Measurements from ENCODE around the gene CACNG1.
"Not testable (repeated sequence)": the region's sequence is repeated elsewhere in the genome, so short reads cannot be mapped to it uniquely, and the experiment has no call there.

CACNG1 gene

GRCh38 chr17:67079491-67079890 lies 35.1 kb downstream of the CACNG1 start:
- no peak for DNase-seq (ENCODE audit: low read depth in 3 of 3)

- DNase-seq (ENCODE audit: low read depth in 3 of 3): no peak
Observed at GRCh38 chr17:67080804-67081203, 36.5 kb downstream of the CACNG1 start.

- no peak for DNase-seq (ENCODE audit: low read depth in 3 of 3)
Observed at GRCh38 chr17:67082107-67082506, 37.8 kb downstream of the CACNG1 start.

- no peak for DNase-seq (ENCODE audit: low read depth in 3 of 3)
Observed at GRCh38 chr17:67085406-67085805, 41.1 kb downstream of the CACNG1 start.

GRCh38 chr17:67088639-67089038 lies 44.3 kb downstream of the CACNG1 start:
- no peak for DNase-seq (ENCODE audit: low read depth in 3 of 3)

GRCh38 chr17:67090341-67090740 lies 46.0 kb downstream of the CACNG1 start:
- DNase-seq (ENCODE audit: low read depth in 3 of 3): no peak

GRCh38 chr17:67092291-67092690 lies 47.9 kb downstream of the CACNG1 start:
- DNase-seq (ENCODE audit: low read depth in 3 of 3): no peak

- DNase-seq (ENCODE audit: low read depth in 3 of 3): not testable (repeated sequence)
Observed at GRCh38 chr17:67092710-67093109, 48.4 kb downstream of the CACNG1 start.

GRCh38 chr17:67093348-67093747 lies 49.0 kb downstream of the CACNG1 start:
- no peak for DNase-seq (ENCODE audit: low read depth in 3 of 3)

- not testable (repeated sequence) for DNase-seq (ENCODE audit: low read depth in 3 of 3)
Observed at GRCh38 chr17:67095291-67095690, 50.9 kb downstream of the CACNG1 start.

- DNase-seq (ENCODE audit: low read depth in 3 of 3): no peak
Observed at GRCh38 chr17:67095803-67096202, 51.4 kb downstream of the CACNG1 start.

GRCh38 chr17:67096609-67097008 lies 52.3 kb downstream of the CACNG1 start:
- DNase-seq (ENCODE audit: low read depth in 3 of 3): no peak

- no peak for DNase-seq (ENCODE audit: low read depth in 3 of 3)
Observed at GRCh38 chr17:67098006-67098405, 53.7 kb downstream of the CACNG1 start.

- not testable (repeated sequence) for DNase-seq (ENCODE audit: low read depth in 3 of 3)
Observed at GRCh38 chr17:67104641-67105040, 60.3 kb downstream of the CACNG1 start.

GRCh38 chr17:67105213-67105612 lies 60.9 kb downstream of the CACNG1 start:
- DNase-seq (ENCODE audit: low read depth in 3 of 3): no peak

Measured in stimulated activated CD4-positive, alpha-beta T cell treated with anti-CD3 and anti-CD28 coated beads, TNF-alpha, amount 100 ng/mL, for 24 hours (primary cell).